ENCODE data around the gene TNFRSF14.

DNA sequence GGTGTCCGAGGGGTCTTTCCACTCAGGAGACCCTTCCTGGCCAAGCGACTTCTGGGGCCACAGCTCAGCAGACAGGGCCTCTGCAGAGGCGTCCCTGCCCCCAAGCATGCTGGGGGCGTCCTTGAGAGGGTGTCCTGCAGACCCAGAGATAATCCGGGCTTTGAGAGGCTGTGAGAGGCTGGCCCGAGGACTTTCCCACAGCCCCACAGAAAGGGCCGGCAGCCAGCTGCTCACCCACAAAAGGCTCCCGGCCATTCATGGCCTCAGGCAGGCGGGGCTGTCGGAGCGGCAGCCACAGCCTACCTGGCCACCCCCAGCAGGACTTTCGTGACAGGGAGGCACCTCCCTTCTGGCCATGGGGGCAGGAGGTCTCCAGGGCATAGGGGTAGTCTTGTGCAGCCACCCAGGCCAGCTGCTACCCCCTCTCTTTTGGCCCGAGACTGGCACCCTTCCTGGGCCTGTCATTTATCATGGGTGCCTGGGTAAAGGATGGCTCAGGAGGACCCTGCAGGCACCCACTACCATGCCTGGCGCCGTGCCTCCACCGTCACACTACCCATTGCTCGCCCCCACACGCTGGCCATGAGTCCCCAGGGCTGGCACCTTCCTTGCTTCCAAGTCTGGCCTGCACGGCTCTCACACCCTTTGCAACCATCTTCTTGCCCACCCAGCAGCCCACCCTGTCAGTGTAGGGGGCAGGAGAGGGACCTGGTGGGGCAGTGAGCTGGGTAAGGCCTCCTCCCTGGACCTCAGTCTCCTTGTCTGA is 11.1 kb upstream of the TNFRSF14 start:
- TF ChIP-seq CTCF (IDR thresholded peaks at IDR 0.05): no peak
- no peak for TF ChIP-seq ZFX (IDR thresholded peaks at IDR 0.05; ENCODE audit: borderline replicate concordance)

Data from 22Rv1 (cell line).